IMR-90 (cell line): Measurements from ENCODE around the gene RANBP10. TPM values are rescaled to one million over a fixed set of nuclear protein-coding genes. Genes with fewer than 3 reads are reported as not detected.

Source experiments
- ATAC-seq: fragments of 200-7000 bp; cut with Tn5 transposase; 2 replicates; pipeline ENCODE4 v1.9.1; 2020; ENCODE audit warnings: low read depth, mild to moderate bottlenecking, moderate library complexity
- BruUV-seq: library from RNA; stranded (reverse); fragments of 400-500 nt; replicated peaks from 2 replicates; lab custom pipeline; 2021; lab: Mats Ljungman, UMichigan
- CTCF ChIA-PET: fragments of 300-600 bp; formaldehyde crosslinking; extraction: SDS; loops from one replicate; lab custom pipeline; 2021; ENCODE audit warnings: antibody characterized with exemption; lab: Yijun Ruan, JAX
- POLR2A ChIA-PET: fragments of 300-600 bp; sonication (Branson Sonifier 250); formaldehyde crosslinking; loops from one replicate; lab custom pipeline; 2022; ENCODE audit warnings: antibody characterized with exemption; ENCODE audit not compliant: unreplicated experiment; lab: Charles Lee
- DNase-seq: peaks from one replicate; pipeline ENCODE4 v3.0.0; 2013
- H2AFZ ChIP-seq: replicated peaks from 2 replicates; pipeline ENCODE3; 2013; ENCODE audit warnings: low read length, mild to moderate bottlenecking; ENCODE audit not compliant: poor library complexity
- H2AK5ac ChIP-seq: 2 replicates; pipeline ENCODE4 v1.6.1; 2013; ENCODE audit warnings: low read depth, low read length, inconsistent platforms
- H2AK9ac ChIP-seq: replicated peaks from 2 replicates; pipeline ENCODE3; 2013; ENCODE audit warnings: mild to moderate bottlenecking, low read depth, low read length, moderate library complexity; ENCODE audit not compliant: poor library complexity
- H2BK120ac ChIP-seq: 2 replicates; pipeline ENCODE4 v1.6.1; 2013; ENCODE audit warnings: low read depth, low read length, inconsistent platforms
- H2BK15ac ChIP-seq: 3 replicates; pipeline ENCODE4 v1.6.1; 2013; ENCODE audit warnings: low read depth, low read length, inconsistent platforms
- H2BK20ac ChIP-seq: 2 replicates; pipeline ENCODE4 v1.6.1; 2013; ENCODE audit warnings: low read depth, mild to moderate bottlenecking, inconsistent platforms, low read length, moderate library complexity
- H2BK5ac ChIP-seq: 2 replicates; pipeline ENCODE4 v1.6.1; 2013; ENCODE audit warnings: mild to moderate bottlenecking, low read depth, low read length, inconsistent platforms; ENCODE audit not compliant: poor library complexity, severe bottlenecking
- H3K14ac ChIP-seq: replicated peaks from 2 replicates; pipeline ENCODE4 v1.6.1; 2013; ENCODE audit warnings: low read depth, low read length, inconsistent platforms
- H3K18ac ChIP-seq: 2 replicates; pipeline ENCODE4 v1.6.1; 2013; ENCODE audit warnings: low read depth, low read length, control low read depth
- H3K23ac ChIP-seq: 2 replicates; pipeline ENCODE4 v1.6.1; 2013; ENCODE audit warnings: low read depth, low read length, inconsistent platforms
- H3K27ac ChIP-seq: 2 replicates; pipeline ENCODE4 v1.5.1; 2013; ENCODE audit warnings: mild to moderate bottlenecking, control low read depth, low read length; ENCODE audit not compliant: insufficient read depth
- H3K27me3 ChIP-seq: 2 replicates; pipeline ENCODE4 v1.6.1; 2013; ENCODE audit warnings: low read length; ENCODE audit not compliant: control insufficient read depth, insufficient read depth
- H3K36me3 ChIP-seq: 2 replicates; pipeline ENCODE4 v1.6.1; 2013; ENCODE audit warnings: low read length, mixed read lengths; ENCODE audit not compliant: control insufficient read depth, insufficient read depth
- H3K4ac ChIP-seq: 2 replicates; pipeline ENCODE4 v1.6.1; 2013; ENCODE audit warnings: low read depth, low read length, inconsistent platforms
- H3K4me1 ChIP-seq: 2 replicates; pipeline ENCODE4 v1.6.1; 2013; ENCODE audit warnings: low read length, mixed read lengths; ENCODE audit not compliant: control insufficient read depth, insufficient read depth
- H3K4me2 ChIP-seq: 2 replicates; pipeline ENCODE4 v1.6.1; 2013; ENCODE audit warnings: low read depth, mild to moderate bottlenecking, control low read depth, low read length, moderate library complexity
- H3K4me3 ChIP-seq: 2 replicates; pipeline ENCODE4 v1.5.1; 2013; ENCODE audit warnings: low read depth, mild to moderate bottlenecking, control low read depth, low read length, moderate library complexity; ENCODE audit not compliant: insufficient read depth
- H3K56ac ChIP-seq: 2 replicates; pipeline ENCODE4 v1.6.1; 2013; ENCODE audit warnings: low read length, inconsistent platforms; ENCODE audit not compliant: insufficient read depth; ENCODE audit errors: extremely low read depth
- H3K79me1 ChIP-seq, 2 experiments: 2 replicates each; pipeline ENCODE4 v1.6.1; 2013; ENCODE audit warnings: low read length in 2 of 2, inconsistent platforms in 1 of 2, low read depth in 1 of 2
- H3K9ac ChIP-seq: 2 replicates; pipeline ENCODE4 v1.6.1; 2013; ENCODE audit warnings: low read depth, low read length, control low read depth
- H3K9me1 ChIP-seq: 2 replicates; pipeline ENCODE4 v1.6.1; 2013; ENCODE audit warnings: low read length, inconsistent platforms; ENCODE audit not compliant: insufficient read depth
- H3K9me3 ChIP-seq: 2 replicates; pipeline ENCODE4 v1.6.1; 2013; ENCODE audit warnings: low read length; ENCODE audit not compliant: control insufficient read depth, insufficient read depth
- H4K20me1 ChIP-seq: 2 replicates; pipeline ENCODE4 v1.6.1; 2013; ENCODE audit warnings: low read length, inconsistent platforms; ENCODE audit not compliant: insufficient read depth
- H4K5ac ChIP-seq: 2 replicates; pipeline ENCODE4 v1.6.1; 2013; ENCODE audit warnings: mild to moderate bottlenecking, low read depth, low read length, control low read depth
- H4K8ac ChIP-seq, 2 experiments: 2 replicates each; pipeline ENCODE4 v1.6.1; 2013; ENCODE audit warnings: low read depth in 2 of 2, low read length in 2 of 2, control low read depth in 1 of 2, inconsistent platforms in 1 of 2
- H4K91ac ChIP-seq: 2 replicates; pipeline ENCODE4 v1.6.1; 2013; ENCODE audit warnings: low read depth, low read length, inconsistent platforms; ENCODE audit not compliant: insufficient read depth
- MAFK ChIP-seq: IDR thresholded peaks from 2 replicates; pipeline ENCODE4 v1.6.1; 2012; ENCODE audit warnings: low read depth, low read length, improper control_type of control experiment
- MAZ ChIP-seq: IDR thresholded peaks from 2 replicates; pipeline ENCODE4 v1.6.1; 2012; ENCODE audit warnings: low read depth, mild to moderate bottlenecking, low read length, improper control_type of control experiment, moderate library complexity, borderline replicate concordance
- RCOR1 ChIP-seq: IDR thresholded peaks from 2 replicates; pipeline ENCODE4 v1.6.1; 2012; ENCODE audit warnings: mild to moderate bottlenecking, low read length, improper control_type of control experiment; ENCODE audit not compliant: insufficient replicate concordance
- RFX5 ChIP-seq: IDR thresholded peaks from 2 replicates; pipeline ENCODE4 v1.8.0; 2012; ENCODE audit warnings: low read depth, mild to moderate bottlenecking, low read length, moderate library complexity
- WGBS, 2 experiments: methylation state at CpG; one replicate each; pipeline versions ENCODE4 v1.1.5 to v1.1.7; 2013; ENCODE audit warnings: missing lambda C conversion rate in 2 of 2; ENCODE audit not compliant: insufficient read length in 1 of 2; ENCODE audit errors: extremely low coverage in 2 of 2; 5-methylcytosine and 5-hydroxymethylcytosine counted together
- dilution Hi-C: fragments of 300-500 bp; cut with HindIII; formaldehyde crosslinking; loops from one replicate; pipeline ENCODE4 v1.14.3; 2018; ENCODE audit warnings: low sequenced_read_pairs; ENCODE audit not compliant: unreplicated experiment
- in situ Hi-C: fragments of 300-500 bp; cut with MboI; formaldehyde crosslinking; loops from 3 replicates; pipeline ENCODE4 v1.14.3; 2019; ENCODE audit warnings: low sequenced_read_pairs, inconsistent platforms, mixed read lengths
- intact Hi-C: fragments of 100-400 bp; cut with micrococcal nuclease; formaldehyde crosslinking; loops from 2 replicates; pipeline ENCODE4 v1.10.0; 2022
- polyA plus RNA-seq, 3 experiments: library from polyadenylated mRNA; depleted of rRNA; stranded (reverse); fragments of >200 nt; gene quantifications; 2 replicates each; pipeline ENCODE4 v1.2.3, GENCODE V29; 2012; ENCODE audit warnings: low replicate concordance in 1 of 3
- total RNA-seq: library from RNA; depleted of rRNA; stranded (reverse); fragments of >200 nt; gene quantifications from 2 replicates; pipeline ENCODE4 v1.2.3, GENCODE V29; 2012
- TF ChIP-seq, protein P1 (sequence below): fragments of 150-350 bp; IDR thresholded peaks from 2 replicates; pipeline ENCODE4 v1.6.1; 2016; ENCODE audit warnings: low read depth, mild to moderate bottlenecking, low read length, moderate library complexity, borderline replicate concordance

The RANBP10 gene
- total and polyA plus RNA-seq, 2 of the 4 experiments (the other 2 are of a cell fraction): 2.7 to 12.1 TPM

DNA sequence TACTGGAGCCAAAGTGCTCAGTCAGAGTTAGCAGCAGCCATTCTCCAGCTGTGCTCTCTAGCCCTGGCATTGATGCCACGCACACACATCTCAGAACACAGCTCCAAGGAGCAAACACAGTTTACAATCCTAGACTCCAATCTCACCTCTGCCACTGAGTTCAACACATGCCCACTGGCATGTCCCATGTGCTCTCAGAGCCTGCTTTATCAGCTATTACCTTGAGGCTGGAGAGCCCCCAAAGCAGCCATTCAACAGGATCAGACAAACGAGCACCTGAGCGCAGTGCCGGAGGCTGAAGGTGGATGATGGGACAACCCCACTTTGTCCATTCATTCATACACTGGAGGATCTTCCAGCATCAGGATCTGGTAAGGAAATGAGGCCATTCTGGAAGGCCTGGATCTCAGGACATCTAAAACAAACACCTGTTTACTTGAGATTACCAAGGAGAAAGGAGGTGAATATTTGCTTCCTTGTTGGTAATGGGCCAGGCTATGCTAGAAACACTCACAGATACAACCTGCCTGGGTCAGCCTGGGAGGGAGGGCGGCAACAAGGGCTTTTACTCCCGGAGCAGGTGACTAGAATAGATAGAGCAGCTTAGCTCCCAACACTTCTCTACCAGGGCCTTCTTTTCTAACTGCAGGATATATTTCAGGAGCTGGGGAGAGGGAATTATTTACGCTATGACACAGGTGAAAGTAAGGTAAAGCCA lies 25.4 kb downstream of the RANBP10 start:
- DNase-seq: no peak
- POLR2A ChIA-PET: no interaction called here
- H2AFZ ChIP-seq: no peak overlapping the region
- no peak overlapping the region for H3K4me2 ChIP-seq
- intact Hi-C loops: no loop called here
- H3K27me3 ChIP-seq: no peaks in the 10 kb centered on the region
- H3K9me1 ChIP-seq: peaks cover 12% of the 10 kb centered on the region; the same call in 1 of the 2 replicates
- no peak overlapping the region for H2BK5ac ChIP-seq
- H3K23ac ChIP-seq: no peak overlapping the region
- no TSS peak for BruUV-seq
- dilution Hi-C loops: no loop called here
- no peak overlapping the region for H3K4me3 ChIP-seq
- H3K14ac ChIP-seq: no peak overlapping the region
- H3K4ac ChIP-seq: no peak overlapping the region
- H2AK9ac ChIP-seq: no peak overlapping the region
- peaks cover 19 to 55% of the 10 kb centered on the region in 2 experiments for H3K79me1 ChIP-seq
- H2AK5ac ChIP-seq: no peak overlapping the region
- no peak overlapping the region for H4K5ac ChIP-seq
- no peaks in the 10 kb centered on the region for H3K4me1 ChIP-seq
- H2BK120ac ChIP-seq: no peak overlapping the region
- no peak for TF ChIP-seq RCOR1
- TF ChIP-seq MAFK: no peak
- no peak for TF ChIP-seq RFX5
- TF ChIP-seq, protein P1, sequence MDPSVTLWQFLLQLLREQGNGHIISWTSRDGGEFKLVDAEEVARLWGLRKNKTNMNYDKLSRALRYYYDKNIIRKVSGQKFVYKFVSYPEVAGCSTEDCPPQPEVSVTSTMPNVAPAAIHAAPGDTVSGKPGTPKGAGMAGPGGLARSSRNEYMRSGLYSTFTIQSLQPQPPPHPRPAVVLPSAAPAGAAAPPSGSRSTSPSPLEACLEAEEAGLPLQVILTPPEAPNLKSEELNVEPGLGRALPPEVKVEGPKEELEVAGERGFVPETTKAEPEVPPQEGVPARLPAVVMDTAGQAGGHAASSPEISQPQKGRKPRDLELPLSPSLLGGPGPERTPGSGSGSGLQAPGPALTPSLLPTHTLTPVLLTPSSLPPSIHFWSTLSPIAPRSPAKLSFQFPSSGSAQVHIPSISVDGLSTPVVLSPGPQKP: no peak
- no peak for TF ChIP-seq MAZ
- no peak overlapping the region for H3K27ac ChIP-seq
- WGBS, 2 experiments: 100% methylated on average over 1 of the region's 7 CpGs; no CpG with 5 or more reads in 1 of the 2 experiments
- no peak overlapping the region for H2BK20ac ChIP-seq
- no peaks in the 10 kb centered on the region for H3K9me3 ChIP-seq
- H2BK15ac ChIP-seq: no peak overlapping the region
- no peak overlapping the region for H4K8ac ChIP-seq
- no peak for ATAC-seq
- H3K36me3 ChIP-seq: peaks cover 2% of the 10 kb centered on the region; the same call in 1 of the 2 replicates
- no peak overlapping the region for H3K18ac ChIP-seq
- H3K56ac ChIP-seq: no peak overlapping the region
- H4K20me1 ChIP-seq: peaks cover 17% of the 10 kb centered on the region; the same call in 1 of the 2 replicates
- CTCF ChIA-PET: interaction anchor here (0.8 kb wide), 1 partner anchor 260 kb away, joined by 4 read pairs; no protein-coding TSS in a partner anchor
- H3K9ac ChIP-seq: no peak overlapping the region
- no peak overlapping the region for H4K91ac ChIP-seq
- in situ Hi-C loops: no loop called here
